HG03095 (cell line): ENCODE data around the gene CRYBG1.
"Not testable (repeated sequence)": the region's sequence is repeated elsewhere in the genome, so short reads cannot be mapped to it uniquely, and the experiment has no call there.

Source experiments
- ATAC-seq: cut with Tn5 transposase; IDR thresholded peaks from one replicate; pipeline ENCODE4 v1.9.1; 2021; ENCODE audit warnings: moderate library complexity; ENCODE audit not compliant: unreplicated experiment

CRYBG1 gene

DNA sequence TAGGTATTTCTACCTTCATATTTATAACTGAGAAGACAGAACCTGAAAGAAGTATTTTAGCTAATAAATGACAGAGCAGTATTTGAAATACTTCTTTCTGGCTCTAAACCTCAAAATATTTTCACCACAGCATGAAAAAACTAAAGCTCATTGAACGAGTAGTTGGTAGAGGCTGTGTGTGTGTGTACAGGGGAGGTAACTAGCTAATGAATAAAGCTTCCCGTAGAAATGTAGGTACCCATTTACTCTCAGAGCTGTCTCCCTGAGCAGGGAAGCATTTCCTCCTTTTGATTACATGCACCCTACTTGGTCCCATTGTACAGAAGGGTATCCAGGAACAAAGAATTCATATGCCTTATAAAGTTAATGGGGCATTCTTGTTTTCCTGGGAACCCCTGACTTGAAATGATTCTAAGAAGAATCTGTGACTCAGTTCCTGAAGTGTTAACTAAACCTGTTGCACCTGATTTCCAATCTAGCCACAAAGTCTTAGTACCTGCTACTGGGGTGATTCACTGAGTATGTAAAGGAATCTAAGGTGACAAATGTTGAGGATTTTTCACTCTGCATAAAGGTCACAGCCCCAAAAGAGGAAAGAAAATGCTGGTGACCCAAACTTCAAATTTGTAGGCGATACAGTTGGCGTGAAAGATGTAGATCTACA, 12.5 kb downstream of the CRYBG1 start:
- no peak for ATAC-seq

DNA sequence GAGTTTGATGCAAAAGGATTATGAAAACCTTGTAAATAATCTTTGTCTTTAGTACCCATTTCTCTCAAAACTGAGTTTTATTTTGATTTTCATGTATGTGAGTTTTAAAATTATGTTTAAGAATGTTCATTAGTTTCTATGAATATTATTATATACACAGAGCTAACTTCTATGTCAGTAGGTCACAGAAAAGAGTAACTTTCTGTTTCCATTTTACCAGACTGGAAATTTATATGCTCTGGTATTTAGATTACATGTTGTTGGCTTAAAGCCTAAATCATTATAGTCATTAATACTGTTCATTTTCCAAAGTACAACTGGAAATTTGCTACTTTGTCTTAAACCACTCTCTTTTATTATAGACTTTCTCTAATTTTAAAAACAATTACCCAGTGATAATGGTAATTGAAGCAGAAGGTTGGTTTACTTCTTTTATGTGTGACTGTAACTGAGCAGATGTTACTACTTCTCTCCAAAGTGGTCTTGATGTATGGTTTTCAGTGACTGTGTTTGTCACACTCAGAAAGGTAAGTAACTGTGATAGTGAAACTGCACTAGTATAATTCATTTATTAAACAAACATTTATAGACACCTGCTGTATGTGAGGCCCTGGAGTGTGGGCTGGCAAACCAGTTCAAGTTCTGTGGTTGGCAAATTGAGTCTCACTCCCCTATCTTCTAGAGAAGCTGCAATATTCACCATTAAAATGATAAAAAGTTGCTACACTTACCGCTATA, 13.2 kb downstream of the CRYBG1 start:
- no peak for ATAC-seq

DNA sequence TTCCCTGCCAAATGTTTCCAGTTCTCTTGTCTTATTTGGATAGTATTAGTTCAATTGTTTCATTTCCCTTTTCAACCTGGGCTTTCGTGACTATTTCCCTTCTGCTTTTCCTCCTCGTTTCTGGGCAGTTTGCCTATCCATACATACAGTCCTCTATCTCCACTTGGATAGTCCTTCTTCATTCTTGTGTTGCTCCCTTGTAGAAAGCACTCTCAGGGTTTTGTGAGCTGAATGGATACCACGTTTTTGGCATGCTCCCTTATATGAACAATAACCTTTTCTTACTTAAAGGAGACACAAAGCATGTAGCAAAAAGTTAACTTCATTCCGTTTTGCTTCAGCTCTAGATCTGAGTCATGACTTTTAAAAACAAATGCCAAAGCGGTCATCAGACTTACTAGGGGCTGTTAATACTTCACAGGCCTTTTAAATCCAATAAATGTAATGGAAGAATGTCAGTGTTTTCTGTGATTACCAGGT, 16.6 kb downstream of the CRYBG1 start:
- ATAC-seq, result no peak

DNA sequence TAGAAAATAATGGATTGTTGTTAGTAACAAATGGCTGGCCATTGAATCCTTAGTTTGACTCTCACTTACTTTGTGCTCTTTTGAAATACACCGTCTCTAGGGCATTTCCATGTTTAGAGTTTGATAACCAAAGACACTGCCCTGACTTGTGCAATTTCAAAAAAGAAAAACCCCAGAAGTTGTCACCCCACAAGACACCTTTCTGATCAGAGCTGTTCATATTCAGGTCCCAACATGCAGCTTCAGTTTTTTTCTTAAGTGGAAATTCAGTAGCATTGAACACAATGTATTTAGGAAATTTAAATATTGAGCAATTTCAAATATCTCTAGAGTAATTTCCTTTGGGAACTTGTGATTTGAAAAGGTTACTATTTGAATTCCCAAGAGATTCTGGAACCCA, 19.4 kb downstream of the CRYBG1 start:
- ATAC-seq, result no peak

DNA sequence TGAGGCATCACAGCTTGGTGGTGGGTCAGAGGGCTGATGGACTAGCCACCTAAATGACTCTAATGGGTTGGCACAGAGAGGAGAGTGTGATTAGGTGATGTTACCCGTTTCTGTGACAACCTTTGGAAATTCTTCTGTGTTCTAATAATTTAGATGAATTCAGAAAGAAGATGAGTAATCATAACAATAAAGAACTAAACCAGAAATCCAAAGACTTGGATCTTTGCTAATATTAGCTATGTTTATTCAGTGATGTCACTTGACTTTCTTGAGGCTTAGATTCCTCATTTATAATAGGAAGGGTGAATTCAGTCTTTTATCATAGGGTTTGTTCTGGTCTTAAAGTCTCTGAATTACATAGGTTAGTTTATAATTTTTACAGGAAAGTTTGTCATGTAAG, 19.9 kb downstream of the CRYBG1 start:
- ATAC-seq, result no peak

GRCh38 chr6:106381223-106381622, 20.7 kb downstream of the CRYBG1 start:
- ATAC-seq, result no peak

- no peak for ATAC-seq
Observed at GRCh38 chr6:106381881-106382280, 21.4 kb downstream of the CRYBG1 start.

GRCh38 chr6:106383573-106383972, 23.1 kb downstream of the CRYBG1 start:
- no peak for ATAC-seq

DNA sequence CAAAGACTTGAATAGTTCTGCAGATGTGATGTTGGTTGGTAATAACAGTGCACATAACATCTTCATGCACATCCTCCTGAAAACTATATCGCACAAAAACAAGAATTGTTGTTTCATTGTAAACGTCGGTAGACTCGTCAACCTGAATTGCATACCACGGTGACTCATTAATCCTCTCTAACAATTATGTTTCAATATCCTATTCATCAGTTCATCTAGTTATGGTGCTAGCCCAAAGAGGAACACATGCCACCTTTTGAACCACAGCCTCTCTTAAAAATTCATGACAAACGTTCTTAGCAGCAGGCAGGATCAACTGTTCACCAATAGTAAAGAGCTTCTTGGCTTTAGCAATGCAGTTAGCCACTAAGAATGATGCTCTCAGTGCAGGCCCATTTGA, 25.0 kb downstream of the CRYBG1 start:
- no peak for ATAC-seq

DNA sequence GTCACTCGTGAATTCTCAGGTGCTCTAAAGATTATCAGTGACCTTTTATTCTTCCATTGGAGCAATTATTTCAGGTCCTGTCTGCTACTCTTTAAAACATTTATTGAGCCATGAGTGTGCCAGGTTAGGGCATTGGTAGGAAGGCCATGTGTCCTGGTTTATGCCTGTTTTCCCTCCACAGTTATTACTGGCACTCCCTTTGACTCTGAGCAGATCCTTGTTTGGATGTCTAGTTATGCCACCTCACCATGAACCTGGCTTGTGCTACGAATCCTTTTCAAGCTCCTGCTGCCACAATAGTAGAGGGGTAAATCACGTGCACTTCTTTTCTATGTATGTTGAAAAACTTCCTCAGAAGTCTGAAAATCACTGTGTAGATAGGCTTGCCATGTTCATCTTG, 27.4 kb downstream of the CRYBG1 start:
- ATAC-seq, result no peak

DNA sequence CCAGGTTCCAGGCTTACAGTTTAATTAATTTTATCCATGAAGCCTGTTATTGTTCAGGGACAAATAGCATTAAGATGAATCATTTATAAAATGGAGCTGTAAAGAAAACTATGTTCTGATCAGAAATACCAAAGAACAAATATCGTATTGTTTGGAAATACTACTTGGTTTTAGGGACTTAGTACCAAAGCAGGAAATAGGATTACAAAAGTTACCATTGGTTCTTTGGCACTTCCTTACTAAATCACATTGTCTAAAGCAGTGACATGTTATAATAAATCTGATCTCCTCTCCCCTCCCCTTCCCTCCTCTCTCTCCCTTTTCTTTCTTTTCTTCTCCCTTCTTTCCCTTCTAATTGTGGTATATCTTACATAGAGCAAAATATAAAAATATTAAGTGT, 29.6 kb downstream of the CRYBG1 start:
- no peak for ATAC-seq

GRCh38 chr6:106396426-106397220, 36.1 kb downstream of the CRYBG1 start:
- ATAC-seq, result no peak

- ATAC-seq, result no peak
Observed at GRCh38 chr6:106397431-106397830, 36.9 kb downstream of the CRYBG1 start.

GRCh38 chr6:106398621-106399020, 38.1 kb downstream of the CRYBG1 start:
- ATAC-seq, result no peak

GRCh38 chr6:106405044-106405443, 44.5 kb downstream of the CRYBG1 start:
- not testable (repeated sequence) for ATAC-seq

DNA sequence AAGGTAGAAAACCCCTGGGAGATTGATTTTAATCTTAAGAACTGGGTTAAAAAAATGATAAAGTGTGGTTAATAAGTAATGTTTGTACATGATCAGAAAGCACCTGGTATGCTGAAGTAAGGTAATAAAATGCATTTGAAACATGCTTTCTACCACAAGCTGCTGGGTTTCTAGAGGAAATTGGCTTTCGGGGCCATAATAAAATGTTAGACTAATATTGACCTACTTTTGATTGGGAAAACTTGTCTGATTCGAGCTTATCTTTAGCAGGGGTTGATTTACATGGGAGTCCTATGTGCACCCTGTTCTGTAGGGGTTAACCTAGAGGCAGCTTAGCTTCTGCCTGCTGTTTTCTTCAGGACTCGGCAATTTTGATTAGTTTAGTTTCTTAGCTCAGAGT, 50.5 kb downstream of the CRYBG1 start:
- no peak for ATAC-seq

GRCh38 chr6:106411643-106412200, 51.2 kb downstream of the CRYBG1 start:
- ATAC-seq, result no peak

DNA sequence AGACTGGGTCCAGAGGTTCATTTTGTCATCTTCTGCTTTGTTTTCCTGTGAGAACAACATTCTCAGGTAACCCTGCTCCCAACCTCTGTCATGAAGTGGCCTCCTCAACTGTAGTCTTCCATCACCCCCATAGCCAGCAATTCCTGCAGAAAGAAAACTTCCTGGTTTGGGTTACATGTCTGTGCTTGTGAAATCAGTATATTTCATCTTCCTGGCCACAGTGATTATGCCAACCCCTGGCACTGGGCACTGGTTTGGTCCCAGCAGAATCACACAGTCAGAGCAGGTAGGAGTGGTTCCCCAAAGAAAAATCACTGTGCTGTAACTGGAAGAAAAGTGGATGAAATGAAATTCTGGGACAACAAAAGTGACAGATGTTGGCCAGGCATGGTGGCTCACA, 52.5 kb downstream of the CRYBG1 start:
- no peak for ATAC-seq

DNA sequence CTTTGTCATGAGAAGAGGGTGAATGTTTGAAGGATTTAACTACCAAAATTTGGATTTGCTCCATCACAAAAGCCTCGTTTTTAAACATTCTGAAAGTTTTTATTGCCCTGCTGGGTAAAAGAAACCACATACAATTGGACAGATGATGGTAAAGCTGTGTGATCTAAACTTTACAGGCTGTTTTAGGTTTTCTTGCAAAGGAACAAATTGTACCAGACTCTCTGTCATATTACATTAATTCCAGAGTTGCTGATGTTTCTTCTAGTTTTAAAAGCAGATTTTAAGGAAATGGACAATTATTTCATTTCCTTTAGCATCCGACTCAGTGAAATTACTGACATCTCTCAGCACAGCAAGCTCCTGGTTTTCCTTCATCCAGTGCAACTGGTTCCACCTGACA, 53.2 kb downstream of the CRYBG1 start:
- no peak for ATAC-seq

- ATAC-seq, result no peak
Observed at GRCh38 chr6:106415921-106416320, 55.4 kb downstream of the CRYBG1 start.

- no peak for ATAC-seq
Observed at GRCh38 chr6:106417572-106418147, 57.1 kb downstream of the CRYBG1 start.
